NCI-H524 (cell line): ENCODE results near the gene ONECUT3.
A peak's percentile ranks its signal among the peaks of the same experiment; 100 is the strongest.
"Not testable (repeated sequence)": the region's sequence is repeated elsewhere in the genome, so short reads cannot be mapped to it uniquely, and the experiment has no call there.

Source experiments
- DNase-seq, 2 experiments: peaks; one replicate each; lab custom pipeline; 2025; lab: John Stamatoyannopoulos, UW

ONECUT3 gene

GRCh38 chr19:1755467-1756171 is 2.3 kb downstream of the ONECUT3 start:
- DNase-seq = no peak

- no peak for DNase-seq
These were observed 3.0 kb downstream of the ONECUT3 start for GRCh38 chr19:1756264-1756663.

- peak in 1 of 2 experiments; percentile 28 for DNase-seq
These were observed 3.6 kb downstream of the ONECUT3 start for GRCh38 chr19:1756705-1757465.

GRCh38 chr19:1757468-1758230 is 4.3 kb downstream of the ONECUT3 start:
- no peak for DNase-seq

GRCh38 chr19:1758231-1758577 is 4.9 kb downstream of the ONECUT3 start:
- no peak for DNase-seq

GRCh38 chr19:1758959-1759903 is 5.9 kb downstream of the ONECUT3 start:
- no peak for DNase-seq

- no peak for DNase-seq
These were observed 6.7 kb downstream of the ONECUT3 start for GRCh38 chr19:1760020-1760419.

GRCh38 chr19:1760786-1761527 is 7.7 kb downstream of the ONECUT3 start:
- not testable (repeated sequence) for DNase-seq

- DNase-seq = no peak
These were observed 8.4 kb downstream of the ONECUT3 start for GRCh38 chr19:1761528-1762242.

- DNase-seq = no peak
These were observed 9.2 kb downstream of the ONECUT3 start for GRCh38 chr19:1762243-1763117.

GRCh38 chr19:1763648-1764639 is 10.6 kb downstream of the ONECUT3 start:
- DNase-seq = no peak

GRCh38 chr19:1764729-1765128 is 11.4 kb downstream of the ONECUT3 start:
- DNase-seq = no peak

- no peak for DNase-seq
These were observed 12.1 kb downstream of the ONECUT3 start for GRCh38 chr19:1765232-1765903.

GRCh38 chr19:1765904-1766799 is 12.8 kb downstream of the ONECUT3 start:
- no peak for DNase-seq

- no peak for DNase-seq
These were observed 13.6 kb downstream of the ONECUT3 start for GRCh38 chr19:1766800-1767352.

- peak in 1 of 2 experiments; percentile 42 for DNase-seq
These were observed 14.2 kb downstream of the ONECUT3 start for GRCh38 chr19:1767464-1767933.
